Aorta (tissue), 5 donors: ENCODE data around the gene CLEC2D. TPM values are rescaled to one million over a fixed set of nuclear protein-coding genes. Genes with fewer than 3 reads are reported as not detected.

ENCODE experiments used
- ATAC-seq: fragments of 200-7000 bp; cut with Tn5 transposase; one replicate; pipeline ENCODE4 v1.9.1; 2022; ENCODE audit warnings: moderate library complexity; ENCODE audit not compliant: low FRiP score
- DNase-seq, 2 donors: peaks; one replicate each; pipeline ENCODE4 v3.0.0-alpha.2; 2020
- H3K27ac ChIP-seq, 2 donors: one replicate each; pipeline ENCODE4 v1.5.1; 2013; ENCODE audit warnings: low read length in 2 of 2, mild to moderate bottlenecking in 2 of 2, moderate library complexity in 2 of 2, control low read depth in 1 of 2, inconsistent platforms in 1 of 2, low read depth in 1 of 2
- H3K27me3 ChIP-seq, 2 donors: one replicate each; pipeline ENCODE4 v1.6.1; 2013; ENCODE audit warnings: control low read depth in 1 of 2, low read length in 1 of 2, mild to moderate bottlenecking in 1 of 2, moderate library complexity in 1 of 2; ENCODE audit not compliant: insufficient read depth in 2 of 2, control insufficient read depth in 1 of 2
- H3K36me3 ChIP-seq, 2 donors: one replicate each; pipeline ENCODE4 v1.6.1; 2013; ENCODE audit warnings: control low read depth in 1 of 2, low read length in 1 of 2, mild to moderate bottlenecking in 1 of 2; ENCODE audit not compliant: insufficient read depth in 2 of 2, control insufficient read depth in 1 of 2
- H3K4me1 ChIP-seq, 2 donors: one replicate each; pipeline ENCODE4 v1.6.1; 2013; ENCODE audit warnings: low read length in 2 of 2, control low read depth in 1 of 2, mild to moderate bottlenecking in 1 of 2, moderate library complexity in 1 of 2; ENCODE audit not compliant: insufficient read depth in 2 of 2, control insufficient read depth in 1 of 2
- H3K4me3 ChIP-seq, 2 donors: one replicate each; pipeline ENCODE4 v1.5.1; 2013; ENCODE audit warnings: low read length in 2 of 2, control low read depth in 1 of 2, mild to moderate bottlenecking in 1 of 2
- H3K9me3 ChIP-seq: one replicate; pipeline ENCODE4 v1.6.1; 2013; ENCODE audit warnings: mild to moderate bottlenecking, low read length; ENCODE audit not compliant: control insufficient read depth
- WGBS, 2 donors: extraction: QIAGEN DNeasy Blood & Tissue Kit; methylation state at CpG; one replicate each; pipeline ENCODE4 v1.1.7; 2013; 5-methylcytosine and 5-hydroxymethylcytosine counted together
- intact Hi-C, 2 donors: fragments of 100-400 bp; cut with DNase I; formaldehyde crosslinking; loops; one replicate each; pipeline versions ENCODE4 v1.14.2 to v1.15.0; 2022
- long read RNA-seq, 2 donors: library from polyadenylated mRNA; unstranded; transcript quantifications; one replicate each; pipeline ENCODE4 v2.0.0, GENCODE V29; 2020 to 2021
- polyA plus RNA-seq, 2 donors: library from polyadenylated mRNA; stranded (reverse); fragments of 200-250 nt; gene quantifications; one replicate each; pipeline ENCODE4 v1.2.3, GENCODE V29; 2013
- total RNA-seq, 2 donors: library from RNA; stranded (reverse); fragmentation: NEBNext Ultra II Directional; extraction: Animal tissue kit (Norgen Biotek cat#: 25700); gene quantifications; one replicate each; pipeline ENCODE4 v1.2.1, GENCODE V29; 2021
- donor health status: healthy with polysubstance abuse.
- donor health status: Bipolar disorder and iron deficiency.
- donor health status: DM: no; HTN: no; CAD: no.
- donor health status: DM: no; HTN: no; CAD: no.
- donor health status: DM: yes; HTN: yes; CAD: no.

The CLEC2D gene
- 10 to 100 TPM; 16.0 to 36.5 TPM for total RNA-seq
- 1 to 10 TPM in 1 of 2 donors, under 1 TPM in 1; 0.25 to 3.0 TPM for polyA plus RNA-seq
- long read RNA-seq, donor 1, partial matches to known transcripts = 0 of 3 reads
- long read RNA-seq, donor 1, other reads (novel, unspliced or antisense) = 3 of 3 reads
- long read RNA-seq, donor 2, partial matches to known transcripts = 0 of 4 reads
- long read RNA-seq, donor 2, other reads (novel, unspliced or antisense) = 4 of 4 reads

- Histone ChIP-seq H3K27me3 (no peaks in the 10 kb centered on the region), H3K36me3 (no peaks in the 10 kb centered on the region), H3K9me3 (no peaks in the 10 kb centered on the region), H3K4me3 (no peak within 1 kb of the TSS), H3K4me1 (no peaks in the 10 kb centered on the region), H3K27ac (no peak within 1 kb of the TSS)
- ATAC-seq = no peak
- 81 to 84% methylated on average over 4 of the region's 4 CpGs for WGBS, 2 donors
- DNase-seq = no peak
- intact Hi-C loops = no loop called here
Measured at GRCh38 chr12:9669534-9669933, at the start of gene CLEC2D. TSS of gene CLEC2D (plus strand) at chr12:9669713. CDS start at chr12:9669735, 22 bp downstream.

GRCh38 chr12:9625019-9625418 lies 44.5 kb upstream of the CLEC2D start:
- ATAC-seq = no peak
- 97% methylated on average over 3 of the region's 3 CpGs for WGBS, 2 donors
- no peak overlapping the region for H3K27ac ChIP-seq
- H3K27me3 ChIP-seq = no peaks in the 10 kb centered on the region
- DNase-seq = no peak
- H3K36me3 ChIP-seq = no peaks in the 10 kb centered on the region
- H3K9me3 ChIP-seq = peaks cover 2% of the 10 kb centered on the region
- intact Hi-C loops = no loop called here
- H3K4me1 ChIP-seq = no peaks in the 10 kb centered on the region
- H3K4me3 ChIP-seq = no peak overlapping the region

- intact Hi-C loops = no loop called here
- DNase-seq = no peak
- Histone ChIP-seq H3K27me3 (no peaks in the 10 kb centered on the region), H3K4me1 (no peaks in the 10 kb centered on the region), H3K4me3 (no peak overlapping the region), H3K9me3 (peaks cover 2% of the 10 kb centered on the region), H3K27ac (no peak overlapping the region), H3K36me3 (no peaks in the 10 kb centered on the region)
- ATAC-seq = no peak
Measured at GRCh38 chr12:9626291-9626690, 43.2 kb upstream of the CLEC2D start.

DNA sequence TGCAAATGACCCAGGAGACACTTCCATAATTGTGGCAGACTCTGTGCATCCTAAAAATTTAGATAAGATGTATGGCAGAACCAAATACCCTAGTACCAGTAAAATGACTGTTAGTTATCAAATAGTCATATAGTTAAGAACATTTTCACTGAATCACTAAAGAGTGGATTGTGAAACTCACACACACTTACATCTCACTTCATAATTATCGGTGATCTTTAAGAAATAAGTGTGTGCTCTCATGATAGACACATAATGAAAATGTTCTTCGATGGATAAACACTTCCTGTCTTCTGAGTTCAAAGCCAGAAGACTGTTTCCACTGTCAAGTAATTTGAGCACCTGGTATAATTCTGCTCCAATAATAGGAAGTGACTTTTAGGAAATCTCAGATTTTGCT lies 42.7 kb upstream of the CLEC2D start:
- Histone ChIP-seq H3K27me3 (no peaks in the 10 kb centered on the region), H3K4me1 (no peaks in the 10 kb centered on the region), H3K27ac (no peak overlapping the region), H3K36me3 (no peaks in the 10 kb centered on the region), H3K4me3 (no peak overlapping the region), H3K9me3 (peaks cover 2% of the 10 kb centered on the region)
- intact Hi-C loops = no loop called here
- WGBS, 2 donors = 94 to 97% methylated on average over 2 of the region's 2 CpGs
- no peak for DNase-seq
- no peak for ATAC-seq

DNA sequence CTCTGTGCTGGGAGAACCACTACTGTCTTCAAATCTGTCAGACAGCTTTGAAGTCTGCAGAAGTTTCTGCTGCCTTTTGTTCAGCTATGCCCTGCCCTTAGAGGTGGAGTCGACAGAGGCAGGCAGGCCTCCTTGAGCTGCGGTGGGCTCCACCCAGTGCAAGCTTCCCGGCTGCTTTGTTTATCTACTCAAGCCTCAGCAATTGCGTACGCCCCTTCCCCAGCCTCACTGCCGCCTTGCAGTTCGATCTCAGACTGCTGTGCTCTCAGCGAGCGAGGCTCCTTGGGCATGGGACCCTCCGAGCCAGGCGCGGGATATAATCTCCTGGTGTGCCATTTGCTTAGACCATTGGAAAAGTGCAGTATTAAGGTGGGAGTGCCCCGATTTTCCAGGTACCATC lies 36.7 kb upstream of the CLEC2D start:
- H3K4me3 ChIP-seq = no peak overlapping the region
- DNase-seq (no peak), ATAC-seq (no peak)
- no peak overlapping the region for H3K27ac ChIP-seq
- H3K36me3 ChIP-seq = no peaks in the 10 kb centered on the region
- no peaks in the 10 kb centered on the region for H3K4me1 ChIP-seq
- H3K27me3 ChIP-seq = no peaks in the 10 kb centered on the region
- WGBS, 2 donors = 96 to 97% methylated on average over 13 of the region's 13 CpGs
- no peaks in the 10 kb centered on the region for H3K9me3 ChIP-seq
- intact Hi-C loops = no loop called here

GRCh38 chr12:9634177-9634803 lies 35.2 kb upstream of the CLEC2D start:
- no peak for ATAC-seq

DNA sequence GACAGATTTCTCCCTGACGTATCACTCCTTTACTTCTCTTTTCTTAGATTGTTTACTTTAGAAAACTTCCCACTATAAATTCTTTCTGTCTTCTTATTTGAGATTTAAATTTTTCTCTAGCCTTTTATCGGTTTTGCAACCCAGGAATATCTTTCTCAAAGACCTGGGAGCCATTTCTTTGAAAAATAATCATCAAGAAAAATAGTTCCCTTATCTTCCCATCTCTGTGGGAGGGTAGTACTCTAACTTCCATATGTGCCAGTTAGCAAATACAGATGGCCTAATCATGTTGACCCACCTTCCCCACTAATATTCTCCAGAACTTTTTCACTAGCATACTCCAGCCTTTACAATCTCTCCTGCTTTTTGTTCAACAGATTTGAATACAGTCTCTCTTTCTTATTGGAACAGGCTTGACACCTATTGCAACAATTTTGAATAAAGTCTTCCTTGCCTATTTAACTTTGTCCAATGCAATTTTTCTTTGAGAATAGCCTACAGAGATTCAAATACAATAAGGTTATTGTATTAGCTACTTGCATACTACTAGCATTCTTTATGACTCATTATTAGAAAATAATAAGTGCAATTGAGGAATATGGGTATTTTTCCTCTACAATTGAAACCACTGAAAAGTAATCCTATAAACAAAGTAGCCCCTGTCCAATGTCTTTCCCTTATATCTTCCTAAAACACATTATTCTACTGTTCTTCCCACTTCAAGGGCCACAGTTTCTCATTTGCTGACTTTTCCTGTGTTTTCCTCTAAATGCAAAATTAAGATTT lies 34.4 kb upstream of the CLEC2D start:
- WGBS, 2 donors = 60 to 70% methylated on average over 2 of the region's 2 CpGs
- no peak overlapping the region for H3K27ac ChIP-seq
- no peaks in the 10 kb centered on the region for H3K9me3 ChIP-seq
- H3K36me3 ChIP-seq = no peaks in the 10 kb centered on the region
- ATAC-seq (no peak), DNase-seq (no peak)
- intact Hi-C loops = loop anchor here in 1 of 2 donors (1.0 kb wide), 1 partner anchor 74 kb away; no protein-coding TSS in a partner anchor
- H3K4me1 ChIP-seq = no peaks in the 10 kb centered on the region
- no peaks in the 10 kb centered on the region for H3K27me3 ChIP-seq
- no peak overlapping the region for H3K4me3 ChIP-seq

More at GRCh38 chr12:9634177-9634803, 35.2 kb upstream of the CLEC2D start:
- Histone ChIP-seq H3K36me3 (no peaks in the 10 kb centered on the region), H3K27me3 (no peaks in the 10 kb centered on the region), H3K4me3 (no peak overlapping the region), H3K4me1 (no peaks in the 10 kb centered on the region), H3K9me3 (no peaks in the 10 kb centered on the region), H3K27ac (no peak overlapping the region)
- peak in 1 of 2 donors; percentile 54 for DNase-seq
- WGBS, 2 donors = 40 to 45% methylated on average over 2 of the region's 2 CpGs
- intact Hi-C loops = loop anchor here in 1 of 2 donors (1.0 kb wide), 1 partner anchor 75 kb away; no protein-coding TSS in a partner anchor

GRCh38 chr12:9636150-9636850 lies 33.2 kb upstream of the CLEC2D start:
- ATAC-seq (no peak), DNase-seq (no peak)
- intact Hi-C loops = no loop called here
- H3K4me1 ChIP-seq = no peaks in the 10 kb centered on the region
- WGBS, 2 donors = 88 to 92% methylated on average over 4 of the region's 4 CpGs
- H3K36me3 ChIP-seq = no peaks in the 10 kb centered on the region
- H3K4me3 ChIP-seq = no peak overlapping the region
- no peaks in the 10 kb centered on the region for H3K27me3 ChIP-seq
- no peak overlapping the region for H3K27ac ChIP-seq
- H3K9me3 ChIP-seq = no peaks in the 10 kb centered on the region
